ENCODE measurements around the gene CYBC1.

DNA sequence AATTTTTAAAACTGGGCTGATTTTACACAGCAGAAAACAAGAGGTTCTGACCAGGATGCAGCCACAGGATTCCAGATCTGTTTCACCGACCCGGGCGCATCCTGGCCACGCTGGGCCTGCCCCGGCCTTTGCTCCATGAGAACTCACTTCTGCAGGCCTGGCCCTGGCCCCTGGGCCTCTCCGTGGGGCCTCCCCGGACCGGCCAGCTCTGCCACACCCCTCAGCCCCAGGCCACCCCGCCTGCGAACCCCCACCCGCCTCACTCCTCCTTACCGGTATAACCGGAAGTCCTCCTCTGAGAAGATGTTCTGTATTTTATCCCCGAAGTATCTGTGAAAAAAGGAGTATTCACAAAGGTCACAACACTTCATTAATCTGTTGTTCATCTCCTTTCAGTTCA, 45.5 kb downstream of the CYBC1 start:
- TF ChIP-seq, protein P1, sequence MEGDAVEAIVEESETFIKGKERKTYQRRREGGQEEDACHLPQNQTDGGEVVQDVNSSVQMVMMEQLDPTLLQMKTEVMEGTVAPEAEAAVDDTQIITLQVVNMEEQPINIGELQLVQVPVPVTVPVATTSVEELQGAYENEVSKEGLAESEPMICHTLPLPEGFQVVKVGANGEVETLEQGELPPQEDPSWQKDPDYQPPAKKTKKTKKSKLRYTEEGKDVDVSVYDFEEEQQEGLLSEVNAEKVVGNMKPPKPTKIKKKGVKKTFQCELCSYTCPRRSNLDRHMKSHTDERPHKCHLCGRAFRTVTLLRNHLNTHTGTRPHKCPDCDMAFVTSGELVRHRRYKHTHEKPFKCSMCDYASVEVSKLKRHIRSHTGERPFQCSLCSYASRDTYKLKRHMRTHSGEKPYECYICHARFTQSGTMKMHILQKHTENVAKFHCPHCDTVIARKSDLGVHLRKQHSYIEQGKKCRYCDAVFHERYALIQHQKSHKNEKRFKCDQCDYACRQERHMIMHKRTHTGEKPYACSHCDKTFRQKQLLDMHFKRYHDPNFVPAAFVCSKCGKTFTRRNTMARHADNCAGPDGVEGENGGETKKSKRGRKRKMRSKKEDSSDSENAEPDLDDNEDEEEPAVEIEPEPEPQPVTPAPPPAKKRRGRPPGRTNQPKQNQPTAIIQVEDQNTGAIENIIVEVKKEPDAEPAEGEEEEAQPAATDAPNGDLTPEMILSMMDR (conservative IDR thresholded peaks at IDR 0.05; ENCODE audit: low read depth, low read length), result no peak
- TF ChIP-seq POLR2A (IDR thresholded peaks at IDR 0.05; ENCODE audit: low read depth, low read length) (no peak), RFX5 (IDR thresholded peaks at IDR 0.05; ENCODE audit: low read depth, low read length) (no peak)
- TF ChIP-seq, protein P2, sequence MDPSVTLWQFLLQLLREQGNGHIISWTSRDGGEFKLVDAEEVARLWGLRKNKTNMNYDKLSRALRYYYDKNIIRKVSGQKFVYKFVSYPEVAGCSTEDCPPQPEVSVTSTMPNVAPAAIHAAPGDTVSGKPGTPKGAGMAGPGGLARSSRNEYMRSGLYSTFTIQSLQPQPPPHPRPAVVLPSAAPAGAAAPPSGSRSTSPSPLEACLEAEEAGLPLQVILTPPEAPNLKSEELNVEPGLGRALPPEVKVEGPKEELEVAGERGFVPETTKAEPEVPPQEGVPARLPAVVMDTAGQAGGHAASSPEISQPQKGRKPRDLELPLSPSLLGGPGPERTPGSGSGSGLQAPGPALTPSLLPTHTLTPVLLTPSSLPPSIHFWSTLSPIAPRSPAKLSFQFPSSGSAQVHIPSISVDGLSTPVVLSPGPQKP (IDR thresholded peaks at IDR 0.05; ENCODE audit: borderline replicate concordance, low read depth, low read length), result no peak

Data from IMR-90 (cell line).